NCI-H510A treated with DMSO at 0.1 percent for 48 hours (cell line): Measurements from ENCODE around the gene SLC30A1.
"Not testable (repeated sequence)": the region's sequence is repeated elsewhere in the genome, so short reads cannot be mapped to it uniquely, and the experiment has no call there.

Source experiments
- DNase-seq: peaks from one replicate; lab custom pipeline; 2025; lab: John Stamatoyannopoulos, UW

Gene SLC30A1, protein sequence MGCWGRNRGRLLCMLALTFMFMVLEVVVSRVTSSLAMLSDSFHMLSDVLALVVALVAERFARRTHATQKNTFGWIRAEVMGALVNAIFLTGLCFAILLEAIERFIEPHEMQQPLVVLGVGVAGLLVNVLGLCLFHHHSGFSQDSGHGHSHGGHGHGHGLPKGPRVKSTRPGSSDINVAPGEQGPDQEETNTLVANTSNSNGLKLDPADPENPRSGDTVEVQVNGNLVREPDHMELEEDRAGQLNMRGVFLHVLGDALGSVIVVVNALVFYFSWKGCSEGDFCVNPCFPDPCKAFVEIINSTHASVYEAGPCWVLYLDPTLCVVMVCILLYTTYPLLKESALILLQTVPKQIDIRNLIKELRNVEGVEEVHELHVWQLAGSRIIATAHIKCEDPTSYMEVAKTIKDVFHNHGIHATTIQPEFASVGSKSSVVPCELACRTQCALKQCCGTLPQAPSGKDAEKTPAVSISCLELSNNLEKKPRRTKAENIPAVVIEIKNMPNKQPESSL

DNA sequence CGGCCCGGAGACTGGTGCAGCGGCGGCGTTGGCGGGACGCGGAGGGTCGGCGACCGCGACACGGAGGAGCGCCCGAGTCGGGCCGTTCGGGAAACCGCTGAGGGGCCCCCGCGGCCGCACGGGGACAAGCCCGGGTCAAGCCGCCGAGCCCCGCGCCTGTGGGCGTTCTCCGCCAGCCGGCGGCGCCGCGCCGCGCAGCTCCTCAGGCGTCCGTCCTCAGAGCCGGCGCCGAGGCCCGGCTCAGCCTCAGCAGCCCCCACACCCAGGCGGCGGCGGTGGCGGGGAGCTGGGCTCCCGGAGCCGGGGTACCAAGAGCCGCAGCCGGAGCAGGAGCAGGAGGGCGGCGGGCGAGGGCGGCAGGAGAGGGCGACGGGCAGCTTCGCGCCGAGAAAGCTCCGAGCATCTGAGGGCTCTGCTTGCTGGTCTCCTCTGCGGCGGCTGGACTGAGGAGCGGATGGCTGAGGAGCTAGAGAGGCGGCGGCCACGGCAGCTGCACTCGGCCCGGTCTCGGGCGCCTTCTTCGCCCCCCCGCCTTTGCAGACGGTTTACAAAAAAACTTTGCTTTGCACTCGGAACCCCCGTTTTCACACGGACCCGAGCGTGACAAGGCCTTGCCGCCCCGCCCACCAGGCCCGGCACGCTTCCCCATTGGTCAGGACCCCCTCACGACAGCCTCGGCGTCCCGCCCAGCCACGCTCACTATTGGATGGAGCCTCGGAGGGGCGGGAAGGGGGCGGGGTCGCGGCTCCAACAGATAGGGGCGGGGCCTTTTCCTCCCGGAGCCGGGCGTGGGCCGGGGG is at the start of gene SLC30A1:
Gene SLC30A1 (minus strand): TSS at position 522 of the 800 bp plus-strand sequence. CDS start 549 bp downstream, outside the sequence.
- DNase-seq: peak; percentile 96

DNA sequence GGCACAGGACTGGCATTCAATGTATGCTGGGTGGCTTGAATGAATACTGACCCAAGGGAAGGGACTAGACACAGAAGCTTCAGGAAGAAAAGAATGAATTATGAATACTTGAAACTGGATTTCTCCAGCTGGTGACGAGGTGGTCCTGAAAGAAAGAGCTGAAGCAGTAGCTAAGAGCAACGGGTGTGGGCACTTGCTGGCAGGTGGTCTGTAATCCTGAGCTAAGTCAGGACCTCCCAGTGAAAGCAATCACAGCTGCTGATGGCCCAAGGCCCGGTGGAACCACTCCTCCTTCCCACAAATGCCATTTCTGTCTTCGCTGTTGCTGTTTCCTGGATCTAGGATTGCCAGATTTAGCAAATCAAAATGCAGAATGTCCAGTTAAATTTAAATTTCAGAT is 49.5 kb upstream of the SLC30A1 start:
- no peak for DNase-seq

DNA sequence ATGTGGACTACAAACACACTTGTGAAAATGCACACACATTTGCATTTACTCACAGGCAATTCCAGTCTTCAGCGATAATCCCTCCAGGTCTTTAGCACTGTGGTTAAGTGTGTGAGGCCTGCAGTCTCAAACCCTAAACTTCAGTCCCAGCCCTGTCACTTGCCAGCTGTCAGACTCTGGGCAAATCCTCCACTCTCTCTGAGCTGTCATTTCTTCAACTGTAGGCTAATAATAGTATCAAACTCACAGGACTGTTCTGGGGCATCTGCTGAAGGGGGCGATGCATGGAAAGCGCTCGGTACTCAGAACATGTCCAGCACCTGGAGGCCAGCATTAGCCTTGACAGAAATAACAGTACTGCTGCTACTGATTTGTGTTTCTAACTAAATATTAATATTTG is 48.3 kb upstream of the SLC30A1 start:
- DNase-seq: no peak

DNA sequence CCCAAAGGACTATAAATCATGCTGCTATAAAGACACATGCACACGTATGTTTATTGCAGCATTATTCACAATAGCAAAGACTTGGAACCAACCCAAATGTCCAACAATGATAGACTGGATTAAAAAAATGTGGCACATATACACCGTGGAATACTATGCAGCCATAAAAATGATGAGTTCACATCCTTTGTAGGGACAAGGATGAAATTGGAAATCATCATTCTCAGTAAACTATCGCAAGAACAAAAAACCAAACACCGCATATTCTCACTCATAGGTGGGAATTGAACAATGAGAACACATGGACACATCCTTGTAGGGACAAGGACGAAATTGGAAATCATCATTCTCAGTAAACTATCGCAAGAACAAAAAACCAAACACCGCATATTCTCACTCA is 46.9 kb upstream of the SLC30A1 start:
- DNase-seq: not testable (repeated sequence)

DNA sequence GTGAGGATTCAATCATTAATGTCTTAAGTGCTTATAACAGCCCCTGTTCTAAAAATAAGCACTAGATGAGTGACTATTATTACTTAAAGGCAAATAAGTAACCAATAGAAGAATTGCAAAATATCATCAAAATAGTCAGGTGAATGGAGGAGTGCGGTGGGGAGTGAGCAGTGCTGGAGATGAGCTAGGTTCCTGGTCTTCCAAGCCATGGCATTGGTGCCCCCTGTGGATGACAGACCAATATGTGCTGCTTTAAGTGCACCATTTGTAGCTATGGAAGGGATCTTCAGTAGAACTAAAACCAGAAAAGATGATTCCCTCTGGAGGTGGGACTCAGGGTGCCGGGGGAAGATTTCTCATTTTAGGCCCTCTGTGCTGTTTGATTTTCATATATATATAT is 46.1 kb upstream of the SLC30A1 start:
- DNase-seq: no peak

DNA sequence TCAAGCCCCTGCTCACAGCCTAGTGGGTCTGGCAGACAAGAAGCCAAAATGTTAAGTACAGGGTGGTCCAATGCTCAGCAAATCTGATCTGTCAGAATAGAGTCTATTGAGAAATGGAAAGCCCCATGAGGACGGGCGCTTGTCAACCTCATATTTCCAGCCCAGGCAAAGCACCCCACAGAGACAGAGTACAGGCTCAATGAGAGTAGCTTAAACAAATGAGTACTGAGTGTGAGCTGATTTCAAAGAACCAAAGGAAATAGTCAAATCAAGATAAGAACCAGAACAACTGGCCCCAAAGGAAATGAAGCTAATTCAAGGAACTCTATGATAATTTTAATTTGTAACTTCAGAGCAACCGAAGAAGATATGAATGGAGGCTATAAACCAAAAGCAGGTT is 44.6 kb upstream of the SLC30A1 start:
- no peak for DNase-seq

DNA sequence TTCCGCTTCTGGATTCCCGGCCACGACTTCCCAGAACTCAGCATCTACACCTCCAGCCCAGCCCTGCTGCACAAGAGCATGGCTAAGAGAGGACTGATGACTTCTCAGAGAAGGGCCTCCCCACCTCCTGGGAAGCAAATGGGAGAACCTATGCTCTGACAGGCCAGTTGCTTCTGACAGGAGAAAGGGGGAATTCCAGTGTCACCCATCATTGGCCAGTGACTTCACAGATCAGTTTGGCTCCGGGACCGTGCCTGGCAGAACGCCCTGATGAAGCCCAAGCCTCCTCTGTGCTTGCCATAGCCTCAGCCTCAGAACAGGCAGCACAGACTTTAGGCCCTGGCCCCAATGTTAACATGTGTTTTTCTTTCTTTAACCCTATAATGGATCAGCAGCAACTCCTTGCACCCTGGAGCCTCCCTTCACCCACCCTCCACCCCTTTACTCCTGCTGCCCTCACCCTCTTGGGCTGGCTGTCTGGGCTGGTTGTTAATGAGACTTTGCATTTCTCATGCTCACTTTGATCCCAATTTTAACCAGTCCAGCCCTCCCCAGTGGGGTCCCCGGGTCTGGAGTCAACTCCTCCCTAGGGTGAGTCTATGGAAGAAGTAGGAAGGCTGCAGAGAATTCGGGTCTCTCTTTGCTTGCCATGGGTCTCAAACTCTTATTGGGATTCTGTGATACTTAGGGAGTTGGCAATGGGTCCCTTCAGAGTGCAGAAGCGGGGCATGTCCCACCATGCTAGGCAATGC is 42.7 kb upstream of the SLC30A1 start:
- DNase-seq: no peak

DNA sequence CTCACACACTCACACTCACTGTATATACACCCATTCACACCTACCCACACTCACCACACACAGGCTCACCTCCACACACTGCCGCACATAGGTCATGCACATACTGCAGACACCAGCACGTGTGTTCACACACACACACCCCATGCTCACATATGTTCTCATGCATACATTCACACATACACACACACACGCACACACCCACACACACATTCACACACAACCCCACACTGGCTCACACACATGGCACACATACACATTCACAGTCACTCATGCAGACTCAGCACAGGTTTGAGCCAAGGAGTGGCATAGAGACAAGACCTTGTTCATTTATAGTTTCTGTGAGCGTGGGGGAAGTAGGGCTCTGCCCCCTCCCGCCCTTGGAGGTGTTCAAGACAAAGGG is 41.1 kb upstream of the SLC30A1 start:
- no peak for DNase-seq

DNA sequence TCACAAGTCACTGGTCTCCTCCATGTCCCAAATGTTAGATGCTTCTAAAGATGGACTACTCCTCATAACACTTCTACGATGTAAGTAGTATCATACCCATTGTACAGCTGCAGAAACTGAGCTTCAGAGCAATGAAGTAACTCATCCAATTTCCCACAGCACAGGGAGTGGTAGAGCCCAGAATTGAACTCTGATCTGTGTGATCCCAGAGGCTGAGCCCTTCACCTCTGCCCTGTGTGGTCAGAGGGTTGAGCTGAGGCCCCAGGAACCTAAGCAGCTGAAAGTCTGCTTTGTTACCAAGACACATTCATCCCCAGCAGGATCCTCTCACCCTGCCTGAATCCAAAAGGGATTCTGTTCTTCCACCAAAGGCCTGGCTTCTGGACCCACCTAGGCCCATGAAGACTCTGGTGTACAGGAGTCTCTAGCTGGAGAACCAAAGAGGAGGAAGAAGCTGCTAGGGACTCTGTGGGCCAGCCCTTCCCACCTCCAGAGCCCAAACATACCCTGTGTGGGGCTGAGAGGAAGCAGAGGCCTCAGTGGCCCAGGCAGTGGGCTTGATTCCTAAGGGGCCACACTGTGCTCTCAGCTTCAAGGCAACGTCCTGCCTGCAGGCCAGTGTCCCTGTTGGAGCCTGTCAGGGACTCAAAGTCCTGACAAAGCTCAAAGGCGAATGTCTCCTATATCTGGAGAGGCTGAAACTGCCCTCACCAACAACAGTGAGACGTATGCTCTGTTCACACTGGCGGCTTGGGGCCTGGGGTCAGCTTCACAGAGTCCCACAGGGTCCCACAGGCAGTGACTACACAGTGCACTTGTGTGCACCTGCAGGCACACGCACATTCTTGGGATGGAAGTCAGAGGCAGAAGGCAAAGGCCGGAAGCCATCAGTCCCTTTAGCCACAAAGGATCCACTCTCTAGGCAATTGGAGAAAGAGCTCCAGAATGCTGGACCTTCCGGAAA is 40.4 kb upstream of the SLC30A1 start:
- DNase-seq: no peak

DNA sequence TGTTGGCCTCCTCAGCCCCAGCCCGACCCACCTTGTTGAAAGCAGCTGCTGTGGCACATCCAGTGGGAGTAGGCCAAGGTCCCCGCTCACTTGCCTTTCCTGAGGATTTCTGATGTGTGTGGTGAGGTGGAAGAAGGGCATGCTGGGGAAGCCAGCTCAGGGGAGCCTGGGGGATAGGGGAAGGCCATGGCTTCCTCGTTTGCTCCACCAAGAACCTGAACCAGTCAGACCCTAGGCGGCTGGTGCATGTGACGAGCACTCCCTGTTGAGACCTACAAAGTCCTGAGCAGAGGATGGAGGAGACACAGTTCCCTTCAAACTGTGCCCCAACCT is 38.0 kb upstream of the SLC30A1 start:
- DNase-seq: no peak

DNA sequence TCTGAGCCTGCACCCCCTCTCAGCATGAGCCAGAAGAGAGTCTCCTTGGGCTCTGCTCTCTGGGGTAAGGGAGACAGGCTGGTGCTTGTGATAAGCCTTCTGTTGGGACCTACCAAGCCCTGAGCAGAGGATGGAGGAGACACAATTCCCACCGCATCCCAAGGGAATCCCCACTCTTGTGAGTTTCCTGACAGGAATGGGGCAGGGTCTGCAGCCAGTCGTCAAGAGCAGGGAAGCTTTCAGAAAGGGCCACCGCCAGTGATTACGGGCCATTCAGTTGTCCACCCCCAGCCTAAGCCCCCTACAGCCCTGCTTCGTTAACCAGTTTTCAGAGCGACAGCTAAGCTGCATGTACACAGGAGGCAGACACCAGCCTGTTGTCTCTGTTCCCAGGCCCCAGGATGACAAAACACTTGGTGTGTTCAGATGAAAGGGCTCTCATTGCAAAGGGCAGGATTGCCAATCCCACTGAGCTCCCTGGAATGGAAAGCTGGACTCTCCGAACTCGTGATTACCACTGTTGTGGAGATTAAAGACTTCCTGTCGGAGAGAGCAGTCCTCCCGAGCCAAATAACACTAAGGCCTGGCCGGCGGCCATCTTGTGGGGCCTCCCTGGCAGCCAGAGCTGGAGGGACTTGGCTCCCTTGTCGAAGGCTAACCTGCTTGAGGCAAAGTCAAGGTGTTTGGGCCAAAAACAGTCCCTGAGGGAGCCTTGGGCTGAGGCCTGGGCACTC is 37.4 kb upstream of the SLC30A1 start:
- DNase-seq: no peak

DNA sequence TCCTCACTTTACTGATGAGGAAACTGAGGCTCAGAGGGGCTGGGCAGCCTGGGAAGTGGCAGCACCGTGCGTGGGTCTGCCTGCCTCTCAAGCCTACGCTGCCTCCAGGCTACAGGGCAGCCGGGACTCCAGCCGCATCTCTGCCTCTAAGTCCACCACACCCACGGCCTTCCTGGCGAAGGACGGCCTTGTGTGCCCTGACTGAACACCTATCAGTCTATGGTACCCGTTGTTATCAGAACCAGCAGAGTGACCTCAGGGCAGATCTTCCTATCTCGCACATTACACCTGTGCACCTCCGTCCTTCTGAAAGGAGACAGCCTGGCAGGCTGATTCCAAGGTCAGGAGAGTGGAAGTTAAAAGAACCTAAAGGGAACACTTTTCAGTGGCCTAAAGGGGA is 35.7 kb upstream of the SLC30A1 start:
- no peak for DNase-seq

DNA sequence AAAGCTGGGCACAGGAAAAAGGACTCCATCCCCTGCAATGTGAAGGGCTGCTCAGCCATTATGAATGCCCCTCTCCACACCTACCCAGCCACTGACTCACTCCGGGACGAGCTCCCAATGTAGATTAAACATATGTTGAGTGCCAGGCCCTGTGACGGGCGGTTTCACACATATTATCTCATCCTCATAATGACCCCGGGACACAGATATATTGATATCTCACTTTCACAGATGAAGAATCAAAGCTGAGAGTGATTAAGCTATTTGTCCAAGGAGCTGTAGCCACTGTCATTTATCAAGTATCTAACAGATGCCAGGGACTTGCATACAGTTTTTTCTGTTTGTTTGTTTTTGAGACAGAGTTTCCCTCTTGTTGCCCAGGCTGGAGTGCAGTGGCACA is 35.0 kb upstream of the SLC30A1 start:
- no peak for DNase-seq

DNA sequence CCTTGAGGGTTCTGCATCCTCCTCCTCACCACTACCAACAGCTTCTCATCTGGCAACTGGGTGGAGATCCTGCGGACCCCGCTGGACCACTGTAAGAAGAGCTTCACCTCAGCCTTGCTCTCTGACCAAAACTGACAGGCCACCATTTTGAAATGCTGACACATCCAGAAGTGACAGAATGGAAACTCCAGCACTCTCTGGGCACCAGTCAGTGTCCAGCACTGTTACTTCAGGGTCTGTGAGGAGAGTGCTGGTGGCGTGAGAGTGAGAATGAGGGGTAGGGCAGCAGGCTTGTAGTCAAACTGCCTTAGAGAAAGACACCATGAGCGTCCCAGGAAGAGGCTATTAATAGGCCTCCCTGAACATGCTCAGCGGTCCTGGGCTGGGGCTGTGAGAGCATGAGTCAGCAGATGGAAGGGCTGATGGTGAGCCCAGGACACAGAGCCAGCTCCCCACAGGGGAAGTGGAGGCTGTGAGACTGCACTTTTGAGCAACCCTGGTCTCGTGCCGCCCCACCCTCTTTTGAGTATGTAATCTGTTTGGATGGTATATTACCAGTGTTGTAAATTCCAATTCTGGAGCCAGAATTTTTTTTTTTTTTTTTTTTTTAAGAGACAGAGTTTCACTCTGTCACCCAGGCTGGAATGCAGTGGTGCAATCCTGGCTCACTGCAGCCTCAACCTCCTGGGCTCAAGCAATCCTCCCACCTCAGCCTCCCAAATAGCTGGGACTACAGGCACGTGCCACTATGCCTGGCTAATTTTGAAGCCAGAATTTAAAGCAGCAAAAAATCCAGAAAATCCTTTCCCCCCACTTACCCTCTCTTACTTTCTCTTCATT is 34.4 kb upstream of the SLC30A1 start:
- no peak for DNase-seq

DNA sequence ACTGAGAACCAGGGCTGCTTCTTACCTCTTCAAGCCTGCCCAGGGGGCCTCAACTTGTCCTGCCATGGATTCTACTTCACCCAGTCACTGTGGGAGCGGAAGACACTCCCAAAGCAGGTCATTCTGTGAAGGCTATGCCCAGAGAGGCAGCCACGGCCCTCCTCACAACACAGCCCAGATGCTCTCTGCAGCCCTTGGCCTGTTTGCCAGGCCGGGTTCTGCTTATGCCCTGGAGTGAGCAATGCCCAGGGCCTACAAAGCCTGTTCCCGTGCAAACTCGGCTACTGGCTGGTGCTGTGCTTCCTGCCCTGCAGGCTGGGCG is 33.8 kb upstream of the SLC30A1 start:
- DNase-seq: no peak

DNA sequence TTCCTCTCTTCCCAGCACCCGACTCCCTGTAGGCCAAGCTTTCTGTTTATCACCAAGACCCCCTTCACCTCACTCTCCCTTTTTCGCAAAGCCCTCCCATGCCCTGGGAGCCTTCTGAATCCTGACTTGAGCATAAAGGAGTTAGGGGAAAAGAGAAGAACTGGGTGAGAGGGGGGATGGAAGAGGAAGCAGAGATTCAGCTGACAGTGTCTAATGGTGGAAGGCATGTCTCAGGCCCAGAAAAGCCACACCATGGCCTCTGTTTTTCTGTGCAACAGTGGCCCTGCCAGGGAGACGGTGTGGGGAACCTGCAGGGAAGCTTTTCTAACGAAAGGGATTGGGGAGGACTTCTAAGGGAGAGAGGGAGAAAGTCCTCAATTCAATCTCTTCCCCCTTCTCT is 32.9 kb upstream of the SLC30A1 start:
- no peak for DNase-seq

DNA sequence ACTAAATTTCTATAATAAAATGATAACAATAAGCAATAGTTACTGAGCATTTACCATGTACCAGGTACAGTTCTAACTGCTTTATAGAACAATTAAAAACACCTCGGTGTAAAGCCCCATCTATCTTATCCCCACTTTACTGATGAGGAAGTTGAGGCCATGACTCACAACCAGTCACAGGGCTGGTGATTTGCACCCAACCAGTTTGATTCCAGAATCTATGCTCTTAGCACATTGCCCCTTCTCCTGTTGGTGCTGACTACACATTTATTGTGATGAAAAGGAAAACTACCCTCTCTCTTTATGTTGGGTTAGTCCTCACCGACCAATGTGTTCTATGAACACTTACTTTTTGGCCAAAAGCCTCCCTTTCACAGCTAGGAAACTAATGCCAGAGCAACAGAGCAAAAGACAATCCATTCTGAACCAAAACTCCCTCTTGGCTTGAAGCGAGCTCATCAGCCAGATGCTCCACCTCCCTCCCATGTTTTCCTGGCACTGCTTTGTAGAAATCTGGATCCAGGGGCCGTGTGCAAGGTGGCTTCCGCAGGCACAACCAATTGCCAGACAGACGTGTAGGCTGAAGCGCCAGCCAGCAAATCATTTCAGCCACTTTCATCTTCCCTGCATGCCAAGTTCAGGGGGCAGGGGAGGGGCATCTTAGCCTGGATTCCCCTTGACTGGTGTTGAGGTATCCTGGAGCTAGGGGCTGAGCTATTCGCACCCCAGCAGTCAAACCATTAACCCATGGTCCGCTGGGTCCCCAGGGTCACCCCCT is 32.0 kb upstream of the SLC30A1 start:
- DNase-seq: no peak

DNA sequence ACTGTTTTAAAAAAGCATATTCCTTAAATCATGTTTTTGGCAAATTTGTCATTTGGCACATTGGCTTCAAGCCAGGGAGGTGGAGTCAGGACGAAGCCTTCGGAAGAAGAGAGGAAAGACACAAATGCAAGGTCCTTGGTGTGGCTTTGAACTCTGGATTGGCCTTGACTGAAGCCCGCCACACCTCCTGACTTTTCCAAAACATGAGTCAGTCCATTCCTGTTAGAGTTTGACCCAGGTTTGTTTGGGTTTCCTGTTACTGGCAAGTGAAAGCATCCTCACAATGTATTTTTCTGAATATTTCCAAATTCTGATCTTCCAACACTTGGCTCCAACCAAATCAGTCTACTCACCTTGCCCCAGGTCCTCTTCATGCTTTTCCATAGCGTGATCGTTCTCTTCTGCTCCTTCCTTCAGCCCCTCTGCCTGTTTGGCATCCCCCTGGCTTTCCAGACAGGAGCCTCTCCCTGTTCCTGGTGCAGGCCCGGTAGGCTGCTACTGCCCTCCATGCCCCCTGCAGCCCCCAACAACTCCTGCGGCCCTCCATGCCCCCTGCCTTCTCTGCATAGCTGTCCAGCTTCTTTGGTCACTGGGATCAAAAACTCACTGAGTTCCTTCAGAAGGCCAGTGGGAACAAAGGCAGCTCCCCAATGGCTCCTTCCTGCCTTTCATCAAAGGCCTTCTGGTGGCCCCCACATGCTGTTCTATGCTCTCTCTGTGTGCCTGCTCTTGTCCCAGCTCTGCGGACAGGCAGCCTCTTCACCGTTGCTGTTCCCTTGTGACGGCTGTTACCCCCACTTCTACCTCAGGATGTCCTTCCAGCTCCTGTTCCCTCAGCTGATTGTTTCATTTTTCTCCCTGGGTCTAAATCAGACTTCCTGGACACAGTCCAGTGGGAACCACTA is 30.4 kb upstream of the SLC30A1 start:
- no peak for DNase-seq
